Activated naive CD8-positive, alpha-beta T cell treated with anti-CD3 and anti-CD28 coated beads, Interleukin-2, amount 50 U/mL, for 24 hours (primary cell): Measurements from ENCODE around the gene ANKRD16.
"Not testable (repeated sequence)": the region's sequence is repeated elsewhere in the genome, so short reads cannot be mapped to it uniquely, and the experiment has no call there.

Experiments
- ATAC-seq: fragments of 150-1000 bp; cut with Tn5 transposase; one replicate; pipeline ENCODE4 v1.10.0; 2021
- DNase-seq: peaks from one replicate; pipeline ENCODE4 v3.0.0; 2021
- H3K27ac Mint-ChIP-seq: one replicate; pipeline ENCODE4 v1.8.0; 2021; ENCODE audit warnings: mild to moderate bottlenecking, mixed read lengths
- H3K27me3 Mint-ChIP-seq: one replicate; pipeline ENCODE4 v1.8.0; 2021; ENCODE audit warnings: mixed read lengths
- H3K36me3 Mint-ChIP-seq: one replicate; pipeline ENCODE4 v1.8.0; 2021; ENCODE audit warnings: low read depth, mixed read lengths
- H3K4me1 Mint-ChIP-seq: one replicate; pipeline ENCODE4 v1.8.0; 2021; ENCODE audit warnings: mixed read lengths
- H3K4me3 Mint-ChIP-seq: one replicate; pipeline ENCODE4 v1.8.0; 2021; ENCODE audit warnings: mild to moderate bottlenecking, moderate library complexity, mixed read lengths
- H3K9me3 Mint-ChIP-seq: one replicate; pipeline ENCODE4 v1.8.0; 2021; ENCODE audit warnings: mixed read lengths

ANKRD16 gene

DNA sequence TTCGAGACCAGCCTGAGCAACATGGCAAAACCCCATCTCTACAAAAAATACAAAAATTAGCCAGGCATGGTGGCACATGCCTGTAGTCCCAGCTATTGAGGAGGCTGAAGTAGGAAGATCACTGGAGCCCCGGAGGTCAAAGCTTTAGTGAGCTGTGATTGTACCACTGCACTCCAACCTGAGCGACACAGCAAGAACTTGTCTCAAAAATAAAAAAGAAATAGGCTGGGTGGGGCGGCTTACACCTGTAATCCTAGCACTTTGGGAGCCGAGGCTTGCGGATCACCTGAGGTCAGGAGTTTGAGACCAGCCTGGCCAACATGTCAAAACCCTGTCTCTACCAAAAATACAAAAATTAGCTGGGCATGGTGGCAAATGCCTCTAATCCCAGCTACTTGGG is 63.2 kb downstream of the ANKRD16 start:
- H3K36me3 Mint-ChIP-seq, DNase-seq, H3K4me1 Mint-ChIP-seq, ATAC-seq, H3K9me3 Mint-ChIP-seq, H3K4me3 Mint-ChIP-seq, H3K27me3 Mint-ChIP-seq, H3K27ac Mint-ChIP-seq: not testable (repeated sequence)

DNA sequence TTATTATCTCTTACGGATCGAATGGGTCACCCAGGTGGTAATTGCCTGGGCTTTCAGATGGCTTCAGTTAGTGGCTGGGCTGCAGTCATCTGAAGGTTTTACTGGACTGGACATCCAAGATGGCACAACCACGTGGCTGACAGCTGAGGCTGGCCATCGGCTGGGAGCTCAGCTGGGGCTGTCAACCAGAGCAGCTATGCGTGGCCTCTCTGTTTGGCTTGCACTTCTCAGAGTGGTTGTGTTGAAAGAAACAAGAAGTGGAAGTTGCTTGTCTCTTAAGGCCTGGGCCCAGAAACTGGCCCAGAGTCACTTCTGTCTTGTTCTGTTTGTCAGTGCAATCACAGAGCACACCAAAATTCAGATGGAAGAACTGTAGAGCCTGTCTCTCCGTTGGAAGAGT is 70.8 kb downstream of the ANKRD16 start:
- Mint-ChIP-seq H3K9me3 (peaks cover 9% of the 10 kb centered on the region), H3K4me1 (peaks cover 64% of the 10 kb centered on the region), H3K27ac (peak overlapping the region; percentile 78), H3K4me3 (no peak overlapping the region), H3K27me3 (no peaks in the 10 kb centered on the region), H3K36me3 (peaks cover 14% of the 10 kb centered on the region)
- DNase-seq (peak; percentile 25), ATAC-seq (no peak)

DNA sequence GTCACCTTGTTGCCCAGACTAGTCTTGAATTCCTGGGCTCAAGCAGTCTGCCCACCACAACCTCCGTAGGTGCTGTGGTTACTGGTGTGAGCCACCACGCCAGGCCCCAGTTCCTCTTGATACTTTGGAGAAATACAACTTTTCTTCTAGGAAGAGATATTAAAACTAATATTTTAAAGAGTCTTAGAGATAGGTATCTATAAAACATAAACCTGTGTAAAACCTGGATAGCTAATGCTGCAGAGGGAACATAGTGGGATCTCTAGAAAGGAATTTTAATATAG is 71.7 kb downstream of the ANKRD16 start:
- peaks cover 9% of the 10 kb centered on the region for H3K9me3 Mint-ChIP-seq
- H3K4me1 Mint-ChIP-seq: peaks cover 64% of the 10 kb centered on the region
- no peaks in the 10 kb centered on the region for H3K27me3 Mint-ChIP-seq
- ATAC-seq (no peak), DNase-seq (no peak)
- H3K4me3 Mint-ChIP-seq: peak overlapping the region; percentile 8
- peak overlapping the region; percentile 88 for H3K27ac Mint-ChIP-seq
- H3K36me3 Mint-ChIP-seq: peaks cover 14% of the 10 kb centered on the region

DNA sequence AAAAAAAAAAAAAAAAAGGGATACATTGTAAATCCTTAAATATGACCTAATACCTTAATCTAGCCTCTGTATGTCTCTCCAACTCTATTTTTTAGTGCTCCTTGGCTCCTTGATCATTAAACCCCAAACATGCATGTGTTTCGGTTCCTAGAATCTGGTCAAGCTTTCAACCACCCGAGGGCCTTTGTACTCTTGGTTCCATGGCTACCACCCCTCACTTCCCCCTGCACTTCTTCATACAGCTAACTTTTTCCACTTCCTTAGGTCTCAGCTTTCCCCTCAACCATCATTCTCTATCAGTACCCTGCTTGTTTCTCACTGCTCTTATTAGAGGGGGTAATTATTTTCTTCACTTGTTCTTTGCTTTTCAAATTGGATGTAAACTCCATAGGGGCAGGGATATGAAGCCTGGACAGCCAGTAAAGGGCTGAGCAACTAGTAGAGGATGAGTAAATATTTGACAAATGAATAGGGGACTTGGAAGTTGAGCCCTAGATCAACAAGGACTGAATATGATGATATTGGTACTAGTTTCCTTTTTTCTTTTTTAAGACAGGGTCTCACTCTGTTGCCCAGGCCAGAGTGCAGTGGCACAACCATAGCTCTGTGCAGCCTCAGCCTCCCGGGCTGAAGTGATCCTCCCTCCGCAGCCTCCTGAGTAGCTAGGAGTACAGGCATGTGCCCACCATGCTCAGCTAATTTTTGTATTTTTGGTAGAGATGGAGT is 72.2 kb downstream of the ANKRD16 start:
- Mint-ChIP-seq H3K27me3 (no peaks in the 10 kb centered on the region), H3K4me3 (peak overlapping the region; percentile 8), H3K27ac (peak overlapping the region; percentile 88), H3K9me3 (peaks cover 9% of the 10 kb centered on the region), H3K4me1 (peaks cover 64% of the 10 kb centered on the region), H3K36me3 (peaks cover 14% of the 10 kb centered on the region)
- DNase-seq: peak; percentile 30
- ATAC-seq: peak; percentile 40

DNA sequence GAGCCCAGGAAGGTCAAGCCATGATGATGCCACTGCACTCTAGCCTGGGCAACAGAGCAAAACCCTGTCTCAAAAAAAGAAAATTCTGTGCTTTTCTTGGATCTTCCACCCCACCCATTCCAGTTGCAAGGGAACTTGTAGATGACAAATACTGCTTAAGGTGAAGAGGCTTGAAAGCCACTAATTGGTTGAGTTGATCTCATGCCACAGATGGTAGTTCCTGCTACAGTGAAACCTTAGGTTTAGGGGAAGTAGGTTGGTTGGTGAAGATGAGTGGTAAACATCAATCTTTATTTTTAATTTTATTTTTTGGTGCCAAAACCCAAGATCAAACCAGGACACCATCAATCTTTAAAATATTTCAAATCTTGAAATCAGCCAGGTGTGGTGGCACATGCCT is 73.5 kb downstream of the ANKRD16 start:
- peak overlapping the region; percentile 61 for H3K27ac Mint-ChIP-seq
- peaks cover 9% of the 10 kb centered on the region for H3K9me3 Mint-ChIP-seq
- H3K4me3 Mint-ChIP-seq: no peak overlapping the region
- ATAC-seq: no peak
- peaks cover 27% of the 10 kb centered on the region for H3K36me3 Mint-ChIP-seq
- H3K4me1 Mint-ChIP-seq: peaks cover 71% of the 10 kb centered on the region
- no peak for DNase-seq
- H3K27me3 Mint-ChIP-seq: no peaks in the 10 kb centered on the region

DNA sequence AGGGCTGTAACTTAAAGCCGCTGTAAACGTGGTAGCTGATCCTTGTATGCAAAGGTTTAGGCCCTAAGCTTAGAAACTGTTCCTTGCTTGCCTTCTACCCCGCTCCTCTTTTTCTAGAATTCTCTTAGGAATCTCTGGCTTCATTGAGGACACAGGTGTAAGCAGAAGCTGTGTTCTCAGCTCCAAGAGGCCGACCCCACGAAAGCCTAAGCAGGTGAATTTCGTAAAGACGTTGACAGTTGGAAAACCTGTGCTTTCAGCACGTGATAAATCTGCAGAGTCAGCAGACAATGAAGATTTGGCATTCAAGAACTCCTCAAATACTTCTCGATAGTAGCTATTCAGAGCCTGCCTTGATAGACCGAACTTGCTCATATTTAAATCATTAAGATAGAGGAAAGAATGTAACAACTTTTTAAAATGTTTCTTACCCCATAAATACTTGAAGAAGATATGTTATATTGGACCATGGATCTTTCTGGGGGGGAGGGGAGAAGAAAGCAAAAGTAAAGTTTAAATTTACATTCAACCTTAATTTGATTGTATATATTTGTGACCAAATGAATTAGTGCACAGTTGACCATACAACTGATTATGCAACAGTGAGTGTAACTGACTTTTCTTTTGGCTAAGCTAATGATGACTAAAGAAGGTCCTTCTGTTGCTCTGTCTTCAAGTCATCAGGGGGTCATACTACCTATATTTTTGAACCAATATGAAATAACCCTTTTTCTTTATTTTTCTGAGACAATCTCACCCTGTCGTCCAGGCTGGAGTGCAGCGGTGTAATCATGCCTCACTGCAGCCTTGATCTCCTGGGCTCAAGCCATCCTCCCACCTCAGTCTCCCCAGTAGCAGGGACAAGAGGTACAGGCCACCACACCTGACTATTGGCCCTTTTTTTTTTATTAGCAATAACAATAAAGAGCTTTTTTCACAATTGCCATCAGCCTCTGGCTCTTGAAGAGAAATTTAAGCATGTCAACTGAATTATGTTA is 75.3 kb downstream of the ANKRD16 start:
- peak overlapping the region; percentile 97 for H3K27ac Mint-ChIP-seq
- H3K9me3 Mint-ChIP-seq: peaks cover 3% of the 10 kb centered on the region
- H3K27me3 Mint-ChIP-seq: no peaks in the 10 kb centered on the region
- ATAC-seq (peak; percentile 2), DNase-seq (no peak)
- H3K4me3 Mint-ChIP-seq: peak overlapping the region; percentile 91
- peaks cover 34% of the 10 kb centered on the region for H3K36me3 Mint-ChIP-seq
- peaks cover 73% of the 10 kb centered on the region for H3K4me1 Mint-ChIP-seq

DNA sequence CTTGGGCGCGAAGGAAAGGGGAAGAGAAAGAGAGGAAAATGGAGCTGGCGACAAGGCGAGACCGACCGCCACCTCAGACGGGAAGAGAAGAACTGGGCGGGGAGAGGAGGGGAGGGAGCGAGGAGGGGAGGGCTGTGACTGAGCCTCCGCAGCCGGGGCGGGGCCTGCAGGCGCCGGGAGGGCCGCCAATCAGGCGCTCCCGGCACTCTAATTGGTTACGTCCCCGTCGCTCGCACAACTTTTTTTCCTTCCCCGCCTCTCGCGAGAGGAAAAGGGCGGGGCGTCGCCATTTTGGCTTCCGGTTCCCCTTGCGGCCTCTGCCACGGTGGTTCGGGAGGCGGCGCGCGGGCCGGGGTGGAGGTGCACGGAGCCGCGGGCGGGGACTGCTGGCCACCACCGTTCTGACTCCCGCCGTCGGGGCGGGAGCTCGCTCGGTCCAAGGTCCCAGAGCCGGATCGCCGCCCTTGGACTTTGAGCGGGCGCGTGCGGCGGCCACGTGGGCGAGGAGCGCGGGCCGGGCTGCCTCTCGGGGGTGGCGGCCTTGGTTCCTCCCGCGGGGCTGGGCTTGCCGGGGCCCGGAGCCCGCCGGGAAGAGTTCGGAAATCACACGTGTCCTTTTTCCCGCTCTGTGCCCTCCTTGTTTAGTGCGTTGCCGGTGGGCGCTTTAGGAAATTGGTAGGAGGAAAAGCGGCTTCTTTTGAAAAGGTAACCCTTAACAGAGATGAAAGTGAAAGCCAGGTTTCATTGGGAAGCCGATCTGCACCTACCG is 76.2 kb downstream of the ANKRD16 start, which contains the start of gene GDI2:
Gene GDI2, minus strand, starts transcription at position 94 of the 769 bp plus-strand sequence. CDS start 176 bp downstream, outside the sequence.
- H3K4me1 Mint-ChIP-seq: peaks cover 71% of the 10 kb centered on the region
- peaks cover 40% of the 10 kb centered on the region for H3K36me3 Mint-ChIP-seq
- ATAC-seq: peak; percentile 90
- H3K27ac Mint-ChIP-seq: peak within 1 kb of the TSS; percentile 97
- H3K4me3 Mint-ChIP-seq: peak within 1 kb of the TSS; percentile 91
- no peaks in the 10 kb centered on the region for H3K27me3 Mint-ChIP-seq
- H3K9me3 Mint-ChIP-seq: no peaks in the 10 kb centered on the region
- peak; percentile 97 for DNase-seq

DNA sequence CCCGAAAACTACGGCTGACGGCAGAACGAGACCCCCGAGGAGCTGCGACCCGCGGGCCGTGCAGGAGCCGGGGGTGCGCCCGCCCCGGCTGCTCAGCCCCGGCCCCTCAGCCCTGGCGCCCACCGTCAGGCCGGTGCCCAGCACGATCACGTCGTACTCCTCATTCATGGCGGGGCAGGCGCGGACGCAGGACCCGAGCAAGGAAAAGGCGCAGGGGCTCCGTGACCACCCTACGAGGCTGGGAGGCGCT is 76.7 kb downstream of the ANKRD16 start:
- Mint-ChIP-seq H3K27me3 (no peaks in the 10 kb centered on the region), H3K36me3 (peaks cover 40% of the 10 kb centered on the region)
- DNase-seq: no peak

DNA sequence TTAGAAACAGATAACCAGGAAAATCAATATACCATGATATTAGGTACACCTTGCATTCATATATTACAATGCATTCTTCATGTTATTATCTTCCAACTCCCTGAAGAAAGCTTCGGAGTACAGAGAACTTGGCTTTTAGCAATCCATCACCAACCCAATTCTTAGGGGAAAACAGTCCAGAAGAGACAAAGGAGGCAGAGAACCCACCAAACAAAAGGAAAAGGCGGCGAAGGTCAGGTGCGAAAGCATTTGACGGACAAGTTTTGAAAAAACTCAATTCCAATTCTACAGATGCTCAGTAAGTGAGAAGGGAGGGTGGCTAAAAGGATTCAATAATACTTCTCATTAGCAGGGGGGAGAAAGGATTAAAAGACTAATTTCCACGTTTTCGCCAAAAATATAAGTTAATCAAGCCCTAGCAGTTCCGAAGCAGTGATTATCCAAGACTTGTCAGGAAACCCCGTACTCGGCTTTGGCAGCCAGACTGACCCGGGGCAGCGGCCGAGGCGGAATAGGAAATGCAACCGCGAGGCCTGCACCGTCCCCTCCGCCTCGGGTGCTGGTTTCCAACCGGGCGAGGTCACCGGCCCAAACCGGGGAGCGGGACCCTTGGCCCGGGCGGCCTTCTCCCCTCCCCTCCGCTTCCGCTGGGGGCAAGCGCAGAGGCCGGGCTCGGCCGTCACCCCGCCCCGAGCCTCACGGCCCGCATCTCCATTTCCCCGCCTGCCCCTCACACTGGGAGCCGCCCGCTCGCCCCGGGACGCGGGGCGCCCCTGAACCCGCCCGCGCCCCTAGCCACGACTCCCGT is 77.2 kb downstream of the ANKRD16 start:
- DNase-seq (peak; percentile 56), ATAC-seq (peak; percentile 31)
- Mint-ChIP-seq H3K4me1 (peaks cover 72% of the 10 kb centered on the region), H3K4me3 (peak overlapping the region; percentile 91), H3K36me3 (peaks cover 42% of the 10 kb centered on the region), H3K9me3 (no peaks in the 10 kb centered on the region), H3K27me3 (no peaks in the 10 kb centered on the region), H3K27ac (peak overlapping the region; percentile 85)

More for the DNA sequence above, 76.7 kb downstream of the ANKRD16 start:
- peak; percentile 29 for ATAC-seq
- Mint-ChIP-seq H3K4me3 (peak overlapping the region; percentile 91), H3K4me1 (peaks cover 72% of the 10 kb centered on the region), H3K9me3 (no peaks in the 10 kb centered on the region), H3K27ac (peak overlapping the region; percentile 97)
